Left cardiac atrium (tissue), 4 donors: ENCODE results near the gene ADH1A. TPM values are rescaled to one million over a fixed set of nuclear protein-coding genes. Genes with fewer than 3 reads are reported as not detected.
A peak's percentile ranks its signal among the peaks of the same experiment; 100 is the strongest.
"Not testable (repeated sequence)": the region's sequence is repeated elsewhere in the genome, so short reads cannot be mapped to it uniquely, and the experiment has no call there.

Source experiments
- ATAC-seq, 2 donors: fragments of 200-7000 bp; cut with Tn5 transposase; one replicate each; pipeline ENCODE4 v1.9.1; 2020; ENCODE audit warnings: mild to moderate bottlenecking in 2 of 2, moderate library complexity in 2 of 2
- DNase-seq: peaks from one replicate; pipeline ENCODE4 v3.0.0-alpha.2; 2020
- intact Hi-C, 2 donors: fragments of 100-400 bp; cut with DNase I; formaldehyde crosslinking; loops; one replicate each; pipeline versions ENCODE4 v1.14.1 to v1.15.1; 2022 to 2023
- total RNA-seq, 2 donors: library from RNA; stranded (reverse); fragmentation: NEBNext Ultra II Directional; extraction: Animal tissue kit (Norgen Biotek cat#: 25700); gene quantifications; one replicate each; pipeline ENCODE4 v1.2.1, GENCODE V29; 2021
- donor health status: DM: no; HTN: yes; CAD: no.
- donor health status: DM: no; HTN: yes; CAD: no; lungs with severe emphysema.
- donor health status: DM: yes; HTN: yes; CAD: no.
- donor health status: Dilated cardiomyopathy.

Gene ADH1A
- total RNA-seq, 2 donors from 2014 or later, result 0.44 to 2.2 TPM

DNA sequence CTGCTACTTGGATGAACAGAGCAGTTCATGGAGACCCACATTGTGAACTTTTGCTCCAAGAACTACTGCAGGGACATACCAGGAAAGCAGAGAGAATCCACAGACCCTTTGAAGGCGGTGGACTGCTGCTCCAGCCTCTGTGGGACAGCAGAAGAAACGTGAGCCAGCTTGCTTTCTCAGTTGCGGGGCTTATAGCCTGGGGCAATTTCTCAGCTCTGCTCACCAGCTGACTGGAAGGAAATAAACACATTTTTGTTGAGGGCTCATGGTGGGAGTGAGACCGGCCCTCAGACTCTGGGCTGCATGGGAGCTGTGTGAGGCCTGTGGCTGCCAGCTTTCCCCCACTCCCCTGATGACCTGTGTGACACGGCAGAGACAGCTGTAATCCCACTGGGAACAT, 2.6 kb upstream of the ADH1A start:
- DNase-seq (no peak), ATAC-seq (no peak)
- intact Hi-C loops, result no loop called here

- intact Hi-C loops, result no loop called here
- ATAC-seq (no peak), DNase-seq (no peak)
Observed at GRCh38 chr4:99285387-99285786, 5.4 kb downstream of the ADH1A start.

GRCh38 chr4:99282731-99283130, 8.1 kb downstream of the ADH1A start:
- DNase-seq, result no peak
- intact Hi-C loops, result no loop called here
- ATAC-seq, result no peak

DNA sequence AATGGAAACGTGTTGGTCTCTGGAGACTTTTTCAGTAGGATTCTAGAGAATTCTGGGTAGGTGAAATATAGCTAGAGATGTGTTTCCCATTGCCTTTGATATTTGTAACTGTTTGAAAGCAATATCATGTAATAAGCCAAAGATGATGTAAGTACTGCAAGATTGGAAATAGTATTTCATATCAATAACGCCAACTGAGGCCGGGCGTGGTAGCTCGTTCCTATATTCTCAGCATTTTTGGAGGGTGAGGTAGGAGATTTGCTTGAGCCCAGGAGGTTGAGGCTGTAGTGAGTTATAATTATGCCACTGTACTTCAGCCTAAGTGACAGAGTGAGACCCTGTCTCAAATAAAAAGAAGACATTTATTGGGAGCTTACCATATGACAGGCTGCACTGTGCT, 9.5 kb downstream of the ADH1A start:
- DNase-seq (no peak), ATAC-seq (no peak)
- intact Hi-C loops, result no loop called here

DNA sequence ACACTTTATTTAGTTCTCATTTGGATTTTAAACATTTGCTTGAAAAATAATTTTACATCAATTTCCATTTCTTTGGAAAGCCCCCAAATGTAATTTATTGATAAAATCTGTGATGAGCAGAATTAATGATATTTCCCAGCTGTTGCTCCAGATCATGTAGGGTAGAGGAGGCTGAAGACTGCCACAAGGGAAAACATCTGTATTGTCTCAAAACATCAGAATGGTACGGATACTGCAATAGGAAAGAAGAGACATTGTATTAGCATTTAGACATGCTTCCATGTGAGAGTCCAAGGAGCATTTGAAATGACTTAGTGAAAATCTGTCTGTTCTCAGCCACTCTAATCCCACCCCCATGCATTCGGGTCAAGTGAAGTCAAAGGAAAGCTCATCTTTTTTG, 14.4 kb downstream of the ADH1A start:
- ATAC-seq (no peak), DNase-seq (no peak)
- intact Hi-C loops, result no loop called here

DNA sequence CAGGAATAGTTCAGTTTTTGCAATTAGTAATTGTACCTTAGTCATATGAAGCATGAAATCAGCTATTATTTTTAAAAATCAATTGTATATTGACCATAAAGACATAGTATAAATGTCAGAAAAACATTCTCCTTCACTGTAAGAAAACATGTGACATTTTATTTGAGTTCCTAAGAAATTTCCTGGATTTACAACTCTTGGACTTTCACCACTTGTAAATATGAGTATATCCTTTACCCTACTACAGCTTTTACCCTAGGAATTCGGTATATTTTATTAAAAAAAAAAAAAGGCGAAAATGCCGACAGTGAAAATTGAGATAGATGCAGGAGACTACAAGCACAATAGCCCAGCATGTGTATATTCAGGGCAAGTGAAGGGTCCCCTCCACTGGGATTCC, 14.9 kb downstream of the ADH1A start:
- DNase-seq (no peak), ATAC-seq (no peak)
- intact Hi-C loops, result no loop called here

- DNase-seq (no peak), ATAC-seq (no peak)
- intact Hi-C loops, result no loop called here
Observed at GRCh38 chr4:99275050-99275449, 15.7 kb downstream of the ADH1A start.

DNA sequence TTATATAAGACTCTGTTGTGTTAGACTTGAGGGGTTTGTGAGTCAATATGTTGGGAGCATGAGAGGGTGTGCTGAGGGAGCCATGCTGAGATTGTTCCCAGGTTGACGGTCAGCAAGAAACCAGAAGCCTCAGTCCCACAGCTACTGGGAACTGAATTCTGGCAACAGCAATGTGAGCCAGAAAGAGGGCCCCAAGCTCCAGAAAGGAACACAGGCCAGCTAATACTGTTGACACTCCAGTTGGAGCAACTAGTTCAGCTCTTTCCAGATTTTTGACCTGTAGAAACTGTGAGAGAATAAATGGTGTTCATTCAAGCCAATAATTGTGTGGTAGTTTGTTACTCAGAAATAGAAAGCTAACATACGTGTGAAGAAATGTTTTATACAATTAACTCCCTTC, 17.1 kb downstream of the ADH1A start:
- no peak for DNase-seq
- peak in 1 of 2 donors; percentile 67 for ATAC-seq
- intact Hi-C loops, result no loop called here

DNA sequence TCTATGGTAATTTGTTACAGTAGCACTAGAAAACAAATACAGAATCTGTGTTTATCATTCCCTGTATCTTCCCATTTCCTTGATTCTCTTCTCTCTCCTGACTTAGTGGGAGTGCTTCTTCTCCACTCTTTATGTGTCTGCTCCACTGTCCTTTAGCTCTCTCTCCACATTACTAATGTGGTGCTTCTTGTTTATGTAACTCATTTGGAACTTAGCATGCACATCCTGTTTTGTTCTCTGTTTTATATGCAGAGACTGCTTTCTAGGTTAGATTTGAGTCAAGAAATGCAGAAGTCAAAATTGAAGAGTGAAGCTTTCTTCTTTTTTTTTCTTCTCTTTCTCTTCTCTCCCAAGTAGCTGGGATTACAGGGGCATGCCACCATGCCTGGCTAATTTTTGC, 25.9 kb downstream of the ADH1A start:
- ATAC-seq (no peak), DNase-seq (no peak)
- intact Hi-C loops, result no loop called here

GRCh38 chr4:99252746-99253145, 38.0 kb downstream of the ADH1A start:
- intact Hi-C loops, result no loop called here
- ATAC-seq, result no peak

GRCh38 chr4:99248714-99249113, 42.1 kb downstream of the ADH1A start:
- intact Hi-C loops, result no loop called here
- ATAC-seq (no peak), DNase-seq (no peak)

More at GRCh38 chr4:99252746-99253145, 38.0 kb downstream of the ADH1A start:
- DNase-seq, result no peak

DNA sequence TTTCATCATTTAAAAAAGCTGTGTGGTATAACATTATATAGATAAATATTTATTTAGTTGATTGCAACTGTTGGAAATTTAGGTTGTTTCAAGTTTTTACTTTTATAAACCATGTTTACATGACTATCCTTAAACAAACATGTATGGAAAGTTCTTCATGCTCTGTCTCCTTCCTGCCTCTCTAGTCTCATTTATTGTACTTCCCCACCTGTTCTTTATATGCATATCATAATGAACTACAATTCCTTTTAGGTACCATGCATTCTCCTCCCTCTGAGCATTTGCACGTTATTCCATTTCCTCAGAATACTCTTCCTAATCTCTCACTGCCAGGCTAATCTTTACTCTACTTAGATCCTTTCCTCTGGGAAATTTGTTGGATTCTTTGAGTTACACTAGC, 54.8 kb downstream of the ADH1A start:
- ATAC-seq (peak in 1 of 2 donors; percentile 44), DNase-seq (no peak)
- intact Hi-C loops, result no loop called here

- ATAC-seq (no peak), DNase-seq (no peak)
- intact Hi-C loops, result no loop called here
Observed at GRCh38 chr4:99234331-99235010, 56.3 kb downstream of the ADH1A start.

DNA sequence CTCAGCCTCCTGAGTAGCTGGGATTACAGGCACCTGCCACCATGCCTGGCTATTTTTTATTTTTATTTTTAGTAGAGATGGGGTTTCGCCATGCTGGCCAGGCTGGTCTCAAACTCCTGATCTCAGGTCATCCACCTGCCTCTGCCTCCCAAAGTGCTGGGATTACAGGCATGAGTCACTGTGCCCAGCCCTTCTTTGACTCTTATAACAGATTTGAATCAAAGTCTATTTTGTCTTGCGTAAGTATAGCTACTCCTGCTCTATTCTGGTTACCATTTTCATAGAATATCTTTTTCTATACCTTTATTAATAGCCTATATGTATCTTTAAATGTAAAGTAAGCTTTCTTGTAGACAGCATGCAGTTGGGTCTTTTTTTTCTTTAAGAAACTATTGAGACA, 57.4 kb downstream of the ADH1A start:
- intact Hi-C loops, ATAC-seq, DNase-seq: not testable (repeated sequence)

- ATAC-seq, DNase-seq, intact Hi-C loops: not testable (repeated sequence)
Observed at GRCh38 chr4:99228706-99229105, 62.1 kb downstream of the ADH1A start.

- intact Hi-C loops, ATAC-seq, DNase-seq: not testable (repeated sequence)
Observed at GRCh38 chr4:99227646-99228045, 63.1 kb downstream of the ADH1A start.

Other genes with a start within 250 kb of the ADH1A start
- gene ADH5, start 202.2 kb downstream of the ADH1A start, total RNA-seq, result 100 to 1,000 TPM; 119 to 136 TPM
- 1 to 10 TPM in 1 of 2 donors, under 1 TPM in 1; 0.27 to 1.1 TPM for gene ADH4, start 146.7 kb downstream of the ADH1A start, total RNA-seq
- not detected for gene ADH6, start 71.7 kb downstream of the ADH1A start, total RNA-seq
- 100 to 1,000 TPM; 201 to 523 TPM for gene ADH1B, start 30.4 kb upstream of the ADH1A start, total RNA-seq
- gene ADH1C, start 61.8 kb upstream of the ADH1A start, total RNA-seq, result 1 to 10 TPM; 6.7 to 9.9 TPM
- not detected for gene ADH7, start 144.4 kb upstream of the ADH1A start, total RNA-seq
- not detected for gene C4orf17, start 220.0 kb upstream of the ADH1A start, total RNA-seq